ENCODE results near the gene EFEMP2.

DNA sequence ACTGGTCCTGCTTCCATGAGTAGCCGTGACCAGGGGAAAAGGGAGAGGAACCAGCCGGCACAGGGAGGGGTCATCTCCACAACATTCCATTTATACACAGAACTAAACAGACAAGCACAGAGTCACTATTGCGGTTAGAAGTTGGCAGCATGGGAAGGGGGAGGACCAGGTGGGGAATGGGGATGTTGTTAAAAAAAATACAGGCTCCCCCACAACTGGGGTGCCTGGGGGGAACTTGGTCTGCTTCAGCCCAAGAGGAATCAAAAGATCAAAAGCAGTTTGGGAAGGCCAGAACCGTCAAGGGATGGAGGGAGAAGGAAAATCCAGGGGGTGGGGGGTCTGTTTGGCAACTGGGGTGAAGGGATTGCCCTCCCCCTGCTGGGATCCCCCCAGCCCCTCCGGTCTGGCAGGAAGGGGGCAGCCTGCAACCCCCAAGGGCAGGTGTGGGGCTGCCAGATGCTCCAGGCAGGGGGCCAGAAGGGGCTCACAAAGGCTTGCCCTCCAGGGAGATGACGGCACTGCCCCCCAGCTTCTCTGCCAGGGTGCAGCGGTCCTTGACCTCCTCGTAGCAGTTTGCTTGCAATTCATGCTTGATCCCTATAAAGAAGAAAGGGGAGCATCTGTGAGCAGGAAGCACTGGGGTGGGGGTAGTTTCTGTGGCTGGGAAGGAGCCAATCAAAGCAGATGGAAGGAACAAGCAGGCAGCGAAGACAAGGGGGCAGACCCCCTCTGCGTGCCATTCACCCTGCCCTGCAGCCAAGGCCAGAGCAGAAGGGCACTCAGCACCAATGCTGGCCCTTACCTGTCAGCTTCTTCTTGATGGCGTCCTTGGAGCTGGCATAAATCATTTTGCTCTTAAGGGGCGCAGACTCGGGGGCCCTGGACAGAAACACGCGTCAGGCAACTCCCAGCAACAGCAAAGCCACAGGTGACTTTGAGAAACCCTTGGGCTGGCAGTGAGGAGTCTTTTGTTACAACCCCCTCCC is 17.5 kb downstream of the EFEMP2 start:
- TF ChIP-seq, protein P1, sequence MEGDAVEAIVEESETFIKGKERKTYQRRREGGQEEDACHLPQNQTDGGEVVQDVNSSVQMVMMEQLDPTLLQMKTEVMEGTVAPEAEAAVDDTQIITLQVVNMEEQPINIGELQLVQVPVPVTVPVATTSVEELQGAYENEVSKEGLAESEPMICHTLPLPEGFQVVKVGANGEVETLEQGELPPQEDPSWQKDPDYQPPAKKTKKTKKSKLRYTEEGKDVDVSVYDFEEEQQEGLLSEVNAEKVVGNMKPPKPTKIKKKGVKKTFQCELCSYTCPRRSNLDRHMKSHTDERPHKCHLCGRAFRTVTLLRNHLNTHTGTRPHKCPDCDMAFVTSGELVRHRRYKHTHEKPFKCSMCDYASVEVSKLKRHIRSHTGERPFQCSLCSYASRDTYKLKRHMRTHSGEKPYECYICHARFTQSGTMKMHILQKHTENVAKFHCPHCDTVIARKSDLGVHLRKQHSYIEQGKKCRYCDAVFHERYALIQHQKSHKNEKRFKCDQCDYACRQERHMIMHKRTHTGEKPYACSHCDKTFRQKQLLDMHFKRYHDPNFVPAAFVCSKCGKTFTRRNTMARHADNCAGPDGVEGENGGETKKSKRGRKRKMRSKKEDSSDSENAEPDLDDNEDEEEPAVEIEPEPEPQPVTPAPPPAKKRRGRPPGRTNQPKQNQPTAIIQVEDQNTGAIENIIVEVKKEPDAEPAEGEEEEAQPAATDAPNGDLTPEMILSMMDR (IDR thresholded peaks at IDR 0.05; ENCODE audit: insufficient read depth, low read depth, low read length), result no peak
- no peak for TF ChIP-seq EZH2 (IDR thresholded peaks at IDR 0.05; ENCODE audit: insufficient read depth, low read length)
